ENCODE data around the gene GAPT.

- TF ChIP-seq, protein P1, sequence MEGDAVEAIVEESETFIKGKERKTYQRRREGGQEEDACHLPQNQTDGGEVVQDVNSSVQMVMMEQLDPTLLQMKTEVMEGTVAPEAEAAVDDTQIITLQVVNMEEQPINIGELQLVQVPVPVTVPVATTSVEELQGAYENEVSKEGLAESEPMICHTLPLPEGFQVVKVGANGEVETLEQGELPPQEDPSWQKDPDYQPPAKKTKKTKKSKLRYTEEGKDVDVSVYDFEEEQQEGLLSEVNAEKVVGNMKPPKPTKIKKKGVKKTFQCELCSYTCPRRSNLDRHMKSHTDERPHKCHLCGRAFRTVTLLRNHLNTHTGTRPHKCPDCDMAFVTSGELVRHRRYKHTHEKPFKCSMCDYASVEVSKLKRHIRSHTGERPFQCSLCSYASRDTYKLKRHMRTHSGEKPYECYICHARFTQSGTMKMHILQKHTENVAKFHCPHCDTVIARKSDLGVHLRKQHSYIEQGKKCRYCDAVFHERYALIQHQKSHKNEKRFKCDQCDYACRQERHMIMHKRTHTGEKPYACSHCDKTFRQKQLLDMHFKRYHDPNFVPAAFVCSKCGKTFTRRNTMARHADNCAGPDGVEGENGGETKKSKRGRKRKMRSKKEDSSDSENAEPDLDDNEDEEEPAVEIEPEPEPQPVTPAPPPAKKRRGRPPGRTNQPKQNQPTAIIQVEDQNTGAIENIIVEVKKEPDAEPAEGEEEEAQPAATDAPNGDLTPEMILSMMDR (conservative IDR thresholded peaks at IDR 0.05 in 1 of 2, IDR thresholded peaks at IDR 0.05 in 1 of 2; ENCODE audit: low read depth in 1 of 2, low read length in 2 of 2) = no peak
- TF ChIP-seq EZH2 (IDR thresholded peaks at IDR 0.05; ENCODE audit: low read length, missing control alignments) = no peak
Measured at GRCh38 chr5:58544195-58544594, 53.0 kb downstream of the GAPT start.
